ENCODE data around the gene PRC1.

- TF ChIP-seq CTCF (IDR thresholded peaks at IDR 0.05) (no peak), POLR2A (IDR thresholded peaks at IDR 0.05; ENCODE audit: low read depth) (no peak), EP300 (IDR thresholded peaks at IDR 0.05) (no peak), POLR2AphosphoS5 (IDR thresholded peaks at IDR 0.05) (no peak)
Measured at GRCh38 chr15:91027677-91028076, 33.3 kb upstream of the PRC1 start.
